Measurements from ENCODE around the gene DENND5A.

- TF ChIP-seq CTCF (IDR thresholded peaks at IDR 0.05) (no peak), POLR2A (IDR thresholded peaks at IDR 0.05) (no peak)
These were observed 9.5 kb upstream of the DENND5A start for GRCh38 chr11:9274499-9275258.

Data from esophagus squamous epithelium (tissue), 4 donors.